NCI-H2171 (cell line): Measurements from ENCODE around the gene SOX6.
"Not testable (repeated sequence)": the region's sequence is repeated elsewhere in the genome, so short reads cannot be mapped to it uniquely, and the experiment has no call there.

Source experiments
- DNase-seq: peaks from one replicate; lab custom pipeline; 2025; lab: John Stamatoyannopoulos, UW

Gene SOX6

DNA sequence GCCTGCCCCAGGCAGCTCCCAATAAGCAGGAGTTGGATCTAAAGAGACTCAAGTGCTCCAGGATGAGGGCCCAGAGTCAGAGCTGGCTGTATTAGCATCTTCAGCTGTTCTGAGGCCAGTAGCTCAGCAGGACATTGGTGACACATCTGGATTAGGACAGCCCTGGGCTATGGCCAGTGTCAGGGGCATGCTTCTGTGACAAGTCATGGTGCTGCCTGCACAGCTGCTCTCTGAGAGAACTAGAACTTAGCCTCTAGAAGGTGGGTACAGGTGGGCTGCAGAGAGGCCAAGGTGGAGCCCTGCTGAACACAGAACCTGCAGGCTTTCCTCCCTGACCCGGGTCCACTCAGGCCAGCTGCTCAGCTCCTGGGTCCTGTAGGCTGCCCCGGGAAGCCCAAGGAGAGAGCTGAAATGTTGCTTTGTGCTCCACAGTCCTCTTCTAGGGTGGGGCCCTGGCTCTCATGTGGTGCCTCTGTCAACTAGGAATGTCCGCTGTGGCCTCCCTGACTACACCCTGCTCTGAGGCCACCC lies 426.9 kb downstream of the SOX6 start:
- no peak for DNase-seq

DNA sequence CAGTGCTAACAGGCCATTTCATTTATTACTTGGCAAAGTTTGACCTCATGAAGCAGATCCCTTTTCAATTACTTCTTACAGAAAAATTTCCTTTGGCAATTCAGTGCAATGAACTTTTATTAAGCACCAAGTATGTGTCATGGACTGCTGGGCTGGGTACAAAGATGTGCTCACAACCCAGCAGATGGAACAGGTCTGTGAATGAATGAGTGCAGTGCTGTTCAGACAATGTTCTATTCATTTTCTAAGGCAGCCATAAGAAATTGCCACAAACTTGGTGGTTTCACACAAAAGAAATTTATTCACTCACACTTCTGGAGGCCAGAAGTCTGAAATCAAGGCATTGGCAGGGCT lies 428.5 kb downstream of the SOX6 start:
- DNase-seq, result no peak

DNA sequence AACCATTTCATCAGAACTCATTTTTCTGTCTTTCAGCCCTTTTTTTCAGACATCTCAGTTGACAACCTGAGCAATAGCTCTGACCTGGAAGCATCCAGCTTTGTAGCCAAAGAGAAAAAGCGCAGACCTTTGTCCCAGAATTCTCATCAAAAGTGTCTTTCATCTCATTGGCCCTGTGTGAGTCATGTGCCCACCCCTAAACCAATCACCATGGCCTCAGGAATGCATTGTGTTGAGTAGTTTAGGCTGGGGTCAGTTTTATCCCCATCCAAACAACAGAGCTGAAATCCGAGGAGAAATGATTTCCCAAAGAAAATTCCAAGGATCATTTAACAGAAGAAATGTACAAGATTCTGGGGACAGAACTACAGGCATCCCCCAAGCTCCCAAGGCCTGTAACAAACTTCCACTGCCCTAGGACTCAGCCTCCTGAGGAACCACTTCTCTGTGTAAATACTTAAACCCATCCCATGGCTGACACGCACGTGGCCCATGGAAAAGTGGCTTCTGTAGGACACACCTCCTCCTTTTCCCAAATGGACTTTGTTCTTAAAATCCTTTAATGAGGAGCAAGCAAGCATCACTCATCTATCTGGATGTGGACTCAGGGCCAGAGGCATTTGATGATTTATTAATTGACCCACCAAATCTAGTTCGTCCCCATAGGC lies 429.0 kb downstream of the SOX6 start:
- no peak for DNase-seq

- DNase-seq, result no peak
Observed at GRCh38 chr11:15926071-15926470, 430.3 kb downstream of the SOX6 start.

- DNase-seq, result no peak
Observed at GRCh38 chr11:15923183-15923582, 433.2 kb downstream of the SOX6 start.

DNA sequence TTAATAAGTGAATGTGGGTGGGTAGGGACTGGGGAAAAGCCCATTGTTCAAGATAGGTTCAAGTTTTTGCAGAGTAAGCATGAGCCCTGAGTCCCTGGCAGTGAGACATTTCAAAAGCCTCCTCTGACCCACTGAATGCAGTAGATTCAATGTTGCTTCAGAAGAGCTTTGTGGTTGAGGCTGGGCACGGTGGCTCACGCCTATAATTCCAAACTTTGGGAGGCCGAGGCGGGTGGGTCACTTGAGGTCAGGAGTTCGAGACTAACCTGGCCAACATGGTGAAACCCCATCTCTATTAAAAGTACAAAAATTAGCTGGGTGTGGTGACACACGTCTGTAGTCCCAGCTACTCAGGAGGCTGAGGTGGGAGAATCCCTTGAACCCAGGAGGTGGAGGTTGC lies 433.6 kb downstream of the SOX6 start:
- DNase-seq, result not testable (repeated sequence)

- DNase-seq, result no peak
Observed at GRCh38 chr11:15920856-15921629, 435.3 kb downstream of the SOX6 start.

GRCh38 chr11:15918674-15919073 lies 437.7 kb downstream of the SOX6 start:
- DNase-seq, result no peak

DNA sequence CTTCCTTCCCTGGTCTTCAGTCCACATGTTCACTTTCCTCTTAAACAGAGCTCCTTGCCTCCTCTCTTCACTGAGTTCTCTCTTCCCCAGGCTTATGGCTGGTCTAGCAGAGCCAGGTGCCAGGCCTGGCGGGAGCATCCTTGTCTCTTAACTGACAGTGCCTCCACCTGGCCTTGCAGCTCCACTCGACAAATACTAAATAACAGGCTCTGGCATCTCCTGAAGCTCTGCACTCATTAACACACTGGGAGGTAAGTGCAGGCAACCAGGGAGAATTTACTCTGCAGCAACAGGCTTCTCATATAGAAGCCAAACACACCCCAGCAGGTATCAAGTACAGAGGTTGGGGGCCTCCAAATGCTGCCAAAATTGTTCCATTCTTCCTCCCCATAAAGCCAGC lies 438.1 kb downstream of the SOX6 start:
- DNase-seq, result no peak
